Stimulated activated CD8-positive, alpha-beta memory T cell treated with anti-CD3 and anti-CD28 coated beads, Interleukin-4, amount 100 ng/mL, for 24 hours (primary cell): Measurements from ENCODE around the gene SLC9A8.
"Not testable (repeated sequence)": the region's sequence is repeated elsewhere in the genome, so short reads cannot be mapped to it uniquely, and the experiment has no call there.

Experiments used
- DNase-seq: peaks from one replicate; pipeline ENCODE4 v3.0.0-alpha.2; 2020; ENCODE audit warnings: low read depth

The SLC9A8 gene, protein sequence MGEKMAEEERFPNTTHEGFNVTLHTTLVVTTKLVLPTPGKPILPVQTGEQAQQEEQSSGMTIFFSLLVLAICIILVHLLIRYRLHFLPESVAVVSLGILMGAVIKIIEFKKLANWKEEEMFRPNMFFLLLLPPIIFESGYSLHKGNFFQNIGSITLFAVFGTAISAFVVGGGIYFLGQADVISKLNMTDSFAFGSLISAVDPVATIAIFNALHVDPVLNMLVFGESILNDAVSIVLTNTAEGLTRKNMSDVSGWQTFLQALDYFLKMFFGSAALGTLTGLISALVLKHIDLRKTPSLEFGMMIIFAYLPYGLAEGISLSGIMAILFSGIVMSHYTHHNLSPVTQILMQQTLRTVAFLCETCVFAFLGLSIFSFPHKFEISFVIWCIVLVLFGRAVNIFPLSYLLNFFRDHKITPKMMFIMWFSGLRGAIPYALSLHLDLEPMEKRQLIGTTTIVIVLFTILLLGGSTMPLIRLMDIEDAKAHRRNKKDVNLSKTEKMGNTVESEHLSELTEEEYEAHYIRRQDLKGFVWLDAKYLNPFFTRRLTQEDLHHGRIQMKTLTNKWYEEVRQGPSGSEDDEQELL

GRCh38 chr20:49812507-49813304 lies at the start of gene SLC9A8:
SLC9A8 (plus strand) TSS chr20:49812828; CDS start chr20:49812923, 95 bp downstream.
- DNase-seq = peak; percentile 76

GRCh38 chr20:49762940-49763766 lies 49.5 kb upstream of the SLC9A8 start:
- no peak for DNase-seq

DNA sequence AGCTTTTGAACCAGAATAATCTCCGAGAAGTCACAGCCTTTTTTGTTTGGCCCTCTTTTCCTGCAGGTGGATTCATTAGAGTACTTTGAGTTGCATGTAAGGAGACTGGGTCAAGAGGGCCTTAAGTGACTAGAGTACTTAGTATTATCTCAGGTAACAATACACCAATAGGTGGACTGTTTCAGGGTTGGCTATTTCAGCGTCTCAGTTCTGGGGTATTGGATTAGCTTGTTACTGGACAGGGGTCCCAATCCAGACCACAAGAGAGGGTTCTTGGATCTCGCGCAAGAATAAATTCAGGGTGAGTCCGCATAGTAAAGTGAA lies 47.3 kb upstream of the SLC9A8 start:
- no peak for DNase-seq

DNA sequence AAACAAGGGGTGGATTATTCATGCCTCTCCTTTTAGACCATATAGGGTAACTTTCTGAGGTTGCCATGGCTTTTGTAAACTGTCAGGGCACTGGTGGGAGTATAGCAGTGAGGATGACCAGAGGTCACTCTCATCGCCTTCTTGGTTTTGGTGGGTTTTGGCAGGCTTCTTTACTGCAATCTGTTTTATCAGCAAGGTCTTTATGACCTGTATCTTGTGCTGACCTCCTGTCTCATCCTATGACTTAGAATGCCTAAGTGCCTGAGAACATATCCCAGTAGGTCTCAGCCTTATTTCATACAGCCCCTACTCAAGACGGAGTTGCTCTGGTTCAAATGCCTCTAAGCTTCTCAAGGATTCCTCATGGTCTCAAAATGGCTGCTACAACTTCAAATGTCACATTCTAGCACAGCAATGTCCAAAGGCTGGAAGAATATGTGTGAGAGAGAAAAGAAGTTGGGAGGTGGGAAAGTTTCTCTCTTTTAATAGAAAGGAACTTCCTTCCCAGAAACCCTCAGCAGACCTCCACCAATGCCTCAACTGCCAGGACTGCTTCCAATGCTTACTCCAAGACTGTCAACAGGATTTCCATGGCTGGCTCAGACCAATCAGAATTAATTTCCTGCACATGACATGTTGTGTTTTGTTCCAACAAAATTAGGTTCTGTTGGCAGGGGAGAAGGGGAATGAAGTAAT lies 46.6 kb upstream of the SLC9A8 start:
- DNase-seq = no peak

GRCh38 chr20:49766979-49767521 lies 45.6 kb upstream of the SLC9A8 start:
- DNase-seq = no peak

DNA sequence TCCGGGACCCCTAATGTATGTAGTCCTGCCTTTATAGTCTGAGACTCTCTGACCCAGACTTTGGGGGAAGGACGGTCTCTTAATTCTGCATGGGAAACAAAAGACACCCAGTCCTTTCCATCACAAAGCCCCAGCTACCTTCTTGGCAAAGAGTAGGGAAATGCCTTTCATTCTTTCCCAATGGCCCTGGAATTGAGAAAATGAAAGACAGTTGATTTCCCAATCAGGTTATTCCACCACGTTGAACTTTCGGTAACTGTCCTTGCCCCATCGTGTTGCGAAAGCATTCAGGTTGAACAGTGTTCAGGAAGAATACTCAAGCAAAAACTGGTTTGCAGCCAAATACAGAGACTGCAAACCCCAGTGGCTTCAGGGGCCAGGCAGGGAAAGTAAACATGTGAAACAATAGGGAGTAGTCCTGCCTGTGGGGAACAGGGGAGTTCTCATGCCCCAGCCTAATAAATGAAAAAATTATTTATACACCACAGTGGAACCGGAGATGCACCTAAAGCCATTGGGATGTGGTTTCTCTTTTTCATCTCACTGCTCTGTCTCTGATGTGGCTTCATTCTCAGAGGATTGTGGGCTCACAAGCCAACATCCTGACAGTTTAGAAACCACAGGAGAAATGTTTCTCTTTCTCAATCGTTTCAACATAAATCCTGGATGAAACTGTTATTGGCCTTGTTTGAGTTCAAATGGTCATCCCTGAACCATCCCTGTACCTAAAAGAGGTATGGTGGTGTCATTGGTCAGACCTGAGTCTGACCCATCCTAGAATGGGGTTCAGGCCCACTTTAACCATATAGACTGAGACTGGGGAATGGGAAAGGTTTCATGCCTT lies 44.2 kb upstream of the SLC9A8 start:
- DNase-seq = no peak

DNA sequence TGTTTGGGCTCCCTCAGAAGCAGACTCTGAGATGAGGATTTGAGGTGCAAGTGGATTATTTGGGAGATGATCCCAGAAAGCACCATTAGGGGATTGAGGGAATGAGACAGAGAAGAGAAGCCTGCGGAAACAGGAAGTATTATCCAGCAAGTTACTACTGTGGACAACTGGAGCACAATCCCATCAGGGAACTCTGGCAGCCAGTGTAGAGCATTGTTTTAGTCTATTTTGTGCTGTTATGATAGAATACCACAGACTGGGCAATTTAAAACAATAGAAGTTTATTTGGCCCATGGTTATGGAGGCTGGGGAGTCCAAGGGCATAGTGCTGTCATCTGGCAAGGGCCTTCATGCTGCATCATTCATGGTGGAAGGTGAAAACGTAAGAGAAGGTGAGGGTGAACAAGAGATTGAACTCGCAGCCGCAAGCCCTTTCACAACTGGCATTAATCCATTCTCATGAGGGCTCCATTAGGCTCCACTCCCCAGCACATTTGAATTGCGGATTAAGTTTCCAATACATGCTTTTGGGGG lies 43.5 kb upstream of the SLC9A8 start:
- no peak for DNase-seq

GRCh38 chr20:49770634-49771033 lies 42.0 kb upstream of the SLC9A8 start:
- DNase-seq = no peak

DNA sequence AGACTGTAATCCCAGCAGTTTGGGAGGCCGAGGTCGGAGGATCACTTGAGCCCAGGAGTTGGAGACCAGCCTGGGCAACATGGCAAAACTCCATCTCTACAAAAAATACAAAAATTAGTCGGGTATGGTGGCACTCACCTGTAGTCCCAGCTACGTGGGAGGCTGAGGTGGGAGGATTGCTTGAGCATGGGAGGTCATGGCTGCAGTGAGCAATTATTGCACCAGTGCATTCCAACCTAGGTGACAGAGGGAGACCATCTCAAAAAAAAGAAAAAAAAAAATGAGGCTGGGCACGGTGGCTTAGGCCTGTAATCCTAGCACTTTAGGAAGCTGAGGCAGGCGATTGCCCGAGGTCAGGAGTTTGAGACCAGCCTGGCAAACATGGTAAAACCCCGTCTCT lies 38.4 kb upstream of the SLC9A8 start:
- not testable (repeated sequence) for DNase-seq

DNA sequence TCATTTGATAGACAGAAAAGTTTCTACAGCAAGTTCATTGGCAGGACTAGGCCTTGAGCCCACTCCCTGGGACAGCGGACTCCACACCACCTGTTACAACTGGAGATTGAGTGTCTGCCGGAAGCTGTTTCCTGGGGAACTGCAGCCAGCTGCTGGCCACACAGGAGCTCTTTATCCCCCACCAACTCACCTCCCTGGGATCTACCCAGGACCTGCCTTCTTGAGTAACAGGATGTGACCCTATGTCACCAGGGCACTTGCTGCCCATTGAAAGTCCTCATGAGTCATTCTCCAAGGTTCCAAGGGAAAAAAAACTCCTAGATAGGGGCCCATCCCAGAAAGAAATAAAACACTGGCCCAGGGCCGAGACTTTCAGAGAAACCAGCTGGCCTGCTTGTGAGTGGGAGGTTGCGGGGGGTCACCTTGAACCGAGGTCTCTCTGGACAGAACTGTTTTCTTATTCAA lies 37.4 kb upstream of the SLC9A8 start:
- DNase-seq = no peak

GRCh38 chr20:49779972-49780371 lies 32.7 kb upstream of the SLC9A8 start:
- no peak for DNase-seq

- no peak for DNase-seq
Measured at GRCh38 chr20:49781676-49782075, 31.0 kb upstream of the SLC9A8 start.

- not testable (repeated sequence) for DNase-seq
Measured at GRCh38 chr20:49782439-49782838, 30.2 kb upstream of the SLC9A8 start.

DNA sequence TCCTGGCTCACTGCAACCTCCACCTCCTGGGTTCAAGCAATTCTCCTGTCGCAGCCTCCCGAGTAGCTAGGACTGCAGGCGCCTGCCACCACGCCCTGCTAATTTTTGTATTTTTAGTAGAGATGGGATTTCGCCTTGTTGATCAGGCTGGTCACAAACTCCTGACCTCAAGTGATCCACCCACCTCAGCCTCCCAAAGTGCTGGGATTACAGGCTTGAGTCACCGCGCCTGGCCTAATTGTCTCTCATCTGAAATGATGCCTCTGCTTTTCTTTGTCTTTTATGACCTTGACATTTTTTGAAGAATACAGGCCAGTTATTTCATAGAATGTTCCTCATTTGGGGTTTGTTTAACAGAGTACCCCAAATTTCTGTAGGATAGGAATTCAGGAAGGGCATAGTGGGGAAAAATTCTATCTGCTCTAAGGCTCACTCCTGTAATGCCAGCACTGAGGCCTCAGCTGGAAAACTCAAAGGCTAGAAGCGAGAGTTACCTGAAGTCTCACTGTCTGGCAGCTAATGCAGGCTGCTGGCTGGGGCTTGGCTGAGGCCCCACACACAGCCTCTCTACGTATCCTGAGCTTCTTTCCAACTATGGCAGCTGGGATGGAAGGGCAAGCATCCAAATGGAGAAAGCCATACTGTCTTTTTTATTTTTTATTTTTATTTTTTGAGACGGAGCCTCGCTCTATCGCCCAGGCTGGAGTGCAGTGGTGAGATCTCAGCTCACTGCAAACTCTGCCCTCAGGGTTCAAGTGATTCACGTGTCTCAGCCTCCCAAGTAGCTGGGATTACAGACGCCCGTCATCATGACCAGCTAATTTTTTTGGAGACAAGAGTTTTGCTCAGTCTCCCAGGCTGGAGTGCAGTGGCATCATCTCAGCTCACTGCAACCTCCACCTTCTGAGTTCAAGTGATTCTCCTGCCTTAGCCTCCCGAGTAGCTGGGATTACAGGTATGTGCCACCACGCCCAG lies 29.3 kb upstream of the SLC9A8 start:
- not testable (repeated sequence) for DNase-seq

DNA sequence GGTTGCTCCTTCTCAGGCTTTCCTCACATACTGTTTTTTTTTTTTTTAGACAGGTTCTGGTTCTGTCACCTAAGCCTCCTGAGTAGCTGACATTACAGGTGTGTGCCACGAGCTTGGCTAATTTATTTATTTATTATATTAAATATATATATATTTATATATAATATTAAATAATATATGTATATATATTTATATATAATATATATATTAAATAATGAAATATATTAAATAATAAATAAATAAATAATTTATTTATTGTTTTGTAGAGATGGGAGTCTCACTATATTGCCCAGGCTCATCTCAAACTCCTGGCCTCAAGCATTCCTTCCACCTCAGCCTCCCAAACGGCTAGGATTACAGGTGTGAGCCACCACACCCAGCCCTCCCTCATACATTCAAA lies 28.3 kb upstream of the SLC9A8 start:
- no peak for DNase-seq

DNA sequence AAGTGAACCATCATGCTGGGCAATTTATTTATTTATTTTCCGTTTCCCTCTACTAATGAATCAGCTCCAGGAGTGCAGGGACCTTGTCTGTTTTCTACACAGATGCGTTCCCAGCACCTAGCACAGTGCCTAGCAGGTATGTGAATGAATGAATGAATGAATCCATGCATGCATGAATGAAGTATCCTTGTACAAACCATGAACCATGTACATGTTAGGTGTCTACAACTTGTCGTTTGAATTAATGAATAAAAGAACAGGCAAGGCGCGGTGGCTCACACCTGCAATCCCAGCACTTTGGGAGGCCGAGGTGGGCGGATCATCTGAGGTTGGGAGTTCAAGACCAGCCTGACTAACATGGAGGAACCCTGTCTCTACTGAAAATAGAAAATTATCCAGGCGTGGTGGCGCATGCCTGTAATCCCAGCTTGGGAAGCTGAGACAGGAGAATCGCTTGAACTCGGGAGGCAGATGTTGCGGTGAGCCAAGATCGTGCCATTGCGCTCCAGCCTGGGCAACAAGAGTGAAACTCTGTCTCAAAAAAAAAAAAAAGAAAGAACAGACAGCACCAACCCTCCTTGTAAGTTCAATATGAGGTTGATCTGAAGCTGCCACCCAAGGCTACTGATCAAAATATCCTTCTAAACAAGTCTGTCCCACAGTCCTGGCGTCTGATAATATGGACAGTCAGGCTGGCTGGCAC lies 27.3 kb upstream of the SLC9A8 start:
- DNase-seq = no peak

DNA sequence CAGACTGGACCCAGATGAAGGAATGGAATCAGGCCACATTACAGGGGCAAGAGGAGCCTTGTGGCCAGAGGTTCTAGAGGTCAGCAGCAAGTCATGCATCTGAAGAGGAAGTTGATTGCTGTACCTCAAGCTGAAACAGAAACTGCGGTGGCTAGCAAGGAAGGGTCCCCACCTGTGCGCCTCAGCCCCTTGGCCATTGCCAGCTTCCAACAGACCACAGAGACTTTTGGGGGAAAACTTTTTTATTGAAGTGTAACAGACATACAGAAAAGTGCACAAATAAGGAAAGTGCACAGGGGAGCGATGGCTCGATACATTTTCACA lies 26.8 kb upstream of the SLC9A8 start:
- no peak for DNase-seq

GRCh38 chr20:49786196-49786595 lies 26.4 kb upstream of the SLC9A8 start:
- no peak for DNase-seq
